GM23338 (cell line): ENCODE measurements around the gene ZNF823. TPM values are rescaled to one million over a fixed set of nuclear protein-coding genes. Genes with fewer than 3 reads are reported as not detected.

Experiments used
- ATAC-seq: fragments of 200-7000 bp; cut with Tn5 transposase; 3 replicates; pipeline ENCODE4 v1.9.1; 2020
- DNase-seq: peaks from one replicate; pipeline ENCODE4 v3.0.0-alpha.2; 2015; ENCODE audit warnings: low spot score
- H2AFZ ChIP-seq: fragments of 200-600 bp; sonication (generic); 2 replicates; pipeline ENCODE4 v1.8.0; 2016; ENCODE audit warnings: antibody characterized with exemption, mild to moderate bottlenecking, moderate library complexity
- H3F3A ChIP-seq: fragments of 200-600 bp; sonication (generic); replicated peaks from 2 replicates; pipeline ENCODE4 v1.8.0; 2017; ENCODE audit warnings: antibody characterized with exemption, mixed run types, low read depth
- H3K27ac ChIP-seq: fragments of 200-600 bp; sonication (generic); 2 replicates; pipeline ENCODE4 v1.6.1; 2016; ENCODE audit warnings: low read depth
- H3K27me3 ChIP-seq: fragments of 200-600 bp; sonication (generic); 2 replicates; pipeline ENCODE4 v1.8.0; 2016; ENCODE audit warnings: mild to moderate bottlenecking, mixed run types, moderate library complexity; ENCODE audit not compliant: insufficient read depth
- H3K36me3 ChIP-seq: fragments of 200-600 bp; sonication (generic); 2 replicates; pipeline ENCODE4 v1.8.0; 2016; ENCODE audit warnings: mild to moderate bottlenecking; ENCODE audit not compliant: insufficient read depth
- H3K4me1 ChIP-seq: fragments of 200-600 bp; sonication (generic); 2 replicates; pipeline ENCODE4 v1.8.0; 2016; ENCODE audit warnings: mild to moderate bottlenecking, moderate library complexity; ENCODE audit not compliant: insufficient read depth
- H3K4me2 ChIP-seq: fragments of 200-600 bp; sonication (generic); 2 replicates; pipeline ENCODE4 v1.7.1; 2017; ENCODE audit warnings: mixed run types
- H3K4me3 ChIP-seq: fragments of 200-600 bp; sonication (generic); 2 replicates; pipeline ENCODE4 v1.6.1; 2016; ENCODE audit warnings: mixed run types
- H3K79me2 ChIP-seq: fragments of 200-600 bp; sonication (generic); replicated peaks from 2 replicates; pipeline ENCODE4 v1.8.0; 2017; ENCODE audit warnings: mild to moderate bottlenecking; ENCODE audit not compliant: insufficient read depth
- H3K9me2 ChIP-seq: fragments of 200-600 bp; sonication (generic); 2 replicates; pipeline ENCODE4 v1.8.0; 2017; ENCODE audit not compliant: insufficient read depth
- H4K20me1 ChIP-seq: fragments of 200-600 bp; sonication (generic); replicated peaks from 2 replicates; pipeline ENCODE4 v1.8.0; 2017; ENCODE audit warnings: mild to moderate bottlenecking; ENCODE audit not compliant: insufficient read depth
- H3K27ac Mint-ChIP-seq: 2 replicates; pipeline ENCODE4 v1.8.0; 2020; ENCODE audit warnings: inconsistent platforms, mild to moderate bottlenecking, moderate library complexity, mixed read lengths
- H3K27me3 Mint-ChIP-seq: 3 replicates; pipeline ENCODE4 v1.8.0; 2022; ENCODE audit warnings: low read depth, mild to moderate bottlenecking, moderate library complexity, mixed read lengths, inconsistent platforms; ENCODE audit not compliant: insufficient read depth, poor library complexity
- H3K36me3 Mint-ChIP-seq: 3 replicates; pipeline ENCODE4 v1.8.0; 2021; ENCODE audit warnings: low read depth, mild to moderate bottlenecking, inconsistent platforms, moderate library complexity, mixed read lengths
- H3K4me1 Mint-ChIP-seq: 3 replicates; pipeline ENCODE4 v1.8.0; 2020; ENCODE audit warnings: mild to moderate bottlenecking, inconsistent platforms, mixed read lengths
- H3K4me3 Mint-ChIP-seq: 3 replicates; pipeline ENCODE4 v1.8.0; 2021; ENCODE audit warnings: moderate library complexity, mild to moderate bottlenecking, inconsistent platforms, mixed read lengths
- H3K9me3 Mint-ChIP-seq: 3 replicates; pipeline ENCODE4 v1.8.0; 2020; ENCODE audit warnings: moderate library complexity, mild to moderate bottlenecking, inconsistent platforms, mixed read lengths
- CREB1 ChIP-seq: fragments of 250-450 bp; sonication (Bioruptor Pico); IDR thresholded peaks from 2 replicates; pipeline ENCODE4 v1.5.0; 2020; ENCODE audit warnings: low read depth, mild to moderate bottlenecking, moderate library complexity
- CTCF ChIP-seq, 2 experiments: fragments of 200-600 bp in 1 of 2; sonication (generic) in 1 of 2; conservative IDR thresholded peaks; 2 replicates each; pipeline versions ENCODE4 v1.5.1 to v1.6.1; 2016 to 2017; ENCODE audit warnings: antibody characterized with exemption in 2 of 2, low read depth in 2 of 2, mild to moderate bottlenecking in 2 of 2, moderate library complexity in 1 of 2
- ETS1 ChIP-seq: IDR thresholded peaks from 2 replicates; pipeline ENCODE4 v1.6.1; 2016; ENCODE audit warnings: antibody characterized with exemption
- EZH2 ChIP-seq: fragments of 200-600 bp; sonication (generic); IDR thresholded peaks from one replicate; pipeline ENCODE4 v1.8.0; 2017; ENCODE audit warnings: antibody characterized with exemption, mild to moderate bottlenecking, low read depth; ENCODE audit not compliant: unreplicated experiment
- EZH2phosphoT487 ChIP-seq: fragments of 200-600 bp; sonication (generic); IDR thresholded peaks from one replicate; pipeline ENCODE4 v1.8.1; 2018; ENCODE audit warnings: antibody characterized with exemption; ENCODE audit not compliant: unreplicated experiment
- JUNB ChIP-seq: IDR thresholded peaks from one replicate; pipeline ENCODE4 v1.6.1; 2016; ENCODE audit warnings: antibody characterized with exemption; ENCODE audit not compliant: unreplicated experiment
- NANOG ChIP-seq: IDR thresholded peaks from 2 replicates; pipeline ENCODE4 v1.6.1; 2016; ENCODE audit warnings: antibody characterized with exemption, borderline replicate concordance
- POLR2AphosphoS5 ChIP-seq: IDR thresholded peaks from 2 replicates; pipeline ENCODE4 v1.6.1; 2016; ENCODE audit warnings: antibody characterized with exemption, low read depth
- REST ChIP-seq: IDR thresholded peaks from one replicate; pipeline ENCODE4 v1.6.1; 2018; ENCODE audit warnings: antibody characterized with exemption; ENCODE audit not compliant: unreplicated experiment
- STAT1 ChIP-seq: IDR thresholded peaks from one replicate; pipeline ENCODE4 v1.6.1; 2016; ENCODE audit warnings: antibody characterized with exemption; ENCODE audit not compliant: unreplicated experiment
- ZNF114 ChIP-seq: fragments of 250-450 bp; sonication (Bioruptor Pico); IDR thresholded peaks from 2 replicates; pipeline ENCODE4 v1.5.0; 2020; ENCODE audit warnings: mild to moderate bottlenecking, moderate library complexity
- ZNF331 ChIP-seq: fragments of 250-450 bp; sonication (Bioruptor Pico); IDR thresholded peaks from 2 replicates; pipeline ENCODE4 v1.5.0; 2020; ENCODE audit warnings: low read depth, mild to moderate bottlenecking, moderate library complexity
- ZNF462 ChIP-seq: fragments of 250-450 bp; sonication (Bioruptor Pico); IDR thresholded peaks from 2 replicates; pipeline ENCODE4 v1.5.0; 2020; ENCODE audit warnings: mild to moderate bottlenecking, moderate library complexity
- polyA plus RNA-seq: library from polyadenylated mRNA; unstranded; fragments of >200 nt; fragmentation: Nextera tagmentation; extraction: Ambion mirVana; gene quantifications from 2 replicates; pipeline ENCODE4 v1.2.1, GENCODE V29; 2016
- total RNA-seq: library from RNA; depleted of rRNA; stranded (reverse); fragments of >200 nt; shearing (Covaris generic); gene quantifications from 2 replicates; pipeline ENCODE4 v1.2.3, GENCODE V29; 2014

The ZNF823 gene
- total and polyA plus RNA-seq, 2 experiments from 2014 or later: 1.3 to 3.0 TPM

GRCh38 chr19:11780431-11781020, 41.8 kb upstream of the ZNF823 start:
- peaks cover 9% of the 10 kb centered on the region; the same call in 2 of the 3 replicates for H3K36me3 Mint-ChIP-seq

More at GRCh38 chr19:11780431-11781020, 41.8 kb upstream of the ZNF823 start:
- H3K27me3 Mint-ChIP-seq: no peaks in the 10 kb centered on the region
- H3K4me3 Mint-ChIP-seq: no peak overlapping the region
- no peak for DNase-seq
- Histone ChIP-seq H3K36me3 (peaks cover 15% of the 10 kb centered on the region), H3K9me2 (no peaks in the 10 kb centered on the region), H3K27ac (no peak overlapping the region), H2AFZ (no peak overlapping the region), H3K4me2 (no peak overlapping the region), H3K27me3 (no peaks in the 10 kb centered on the region), H3K79me2 (no peaks in the 10 kb centered on the region), H3K4me3 (no peak overlapping the region), H3F3A (no peaks in the 10 kb centered on the region), H3K4me1 (no peaks in the 10 kb centered on the region), H4K20me1 (no peaks in the 10 kb centered on the region)
- no peak for ATAC-seq
- TF ChIP-seq ETS1 (no peak), NANOG (no peak), ZNF462 (CRISPR knock-in tag) (no peak), ZNF114 (CRISPR knock-in tag) (no peak), JUNB (no peak), EZH2 (no peak), POLR2AphosphoS5 (no peak), ZNF331 (CRISPR knock-in tag) (no peak), CTCF (conservative IDR thresholded peaks at IDR 0.05; ENCODE audit: low read depth in 2 of 2) (no peak), EZH2phosphoT487 (no peak), REST (no peak), CREB1 (no peak), STAT1 (no peak)
- no peak overlapping the region for H3K27ac Mint-ChIP-seq
- H3K9me3 Mint-ChIP-seq: peaks cover 86% of the 10 kb centered on the region
- no peaks in the 10 kb centered on the region for H3K4me1 Mint-ChIP-seq
